ENCODE results near the gene MS4A2. TPM values are rescaled to one million over a fixed set of nuclear protein-coding genes. Genes with fewer than 3 reads are reported as not detected.

Gene MS4A2
- total RNA-seq, 6 donors from 2014 or later = 1.3 to 17.1 (median 4.8) TPM

- no peak for TF ChIP-seq CTCF (IDR thresholded peaks at IDR 0.05)
- no peak for TF ChIP-seq POLR2A (IDR thresholded peaks at IDR 0.05)
- TF ChIP-seq EP300 (IDR thresholded peaks at IDR 0.05) = no peak
- TF ChIP-seq POLR2AphosphoS5 (IDR thresholded peaks at IDR 0.05) = no peak
- 61 to 71% methylated on average over 2 of the region's 2 CpGs for WGBS, 2 donors
Measured at GRCh38 chr11:60085909-60086308, 2.6 kb upstream of the MS4A2 start.

GRCh38 chr11:60087239-60087638, 1.2 kb upstream of the MS4A2 start:
- TF ChIP-seq CTCF (IDR thresholded peaks at IDR 0.05) (no peak), POLR2AphosphoS5 (IDR thresholded peaks at IDR 0.05) (no peak), EP300 (IDR thresholded peaks at IDR 0.05) (no peak), POLR2A (IDR thresholded peaks at IDR 0.05) (no peak)
- ATAC-seq (ENCODE audit: low FRiP score in 2 of 2) = no peak

More at GRCh38 chr11:60085909-60086308, 2.6 kb upstream of the MS4A2 start:
- Histone ChIP-seq H3K36me3 (no peaks in the 10 kb centered on the region), H3K4me3 (no peak overlapping the region), H3K4me1 (no peaks in the 10 kb centered on the region), H3K27me3 (no peaks in the 10 kb centered on the region), H3K9me3 (no peaks in the 10 kb centered on the region), H3K27ac (no peak overlapping the region)
- ATAC-seq (ENCODE audit: low FRiP score in 2 of 2) = no peak
- DNase-seq = no peak

GRCh38 chr11:60095477-60096120, 7.1 kb downstream of the MS4A2 start:
- Histone ChIP-seq H3K36me3 (no peaks in the 10 kb centered on the region), H3K4me3 (no peak overlapping the region), H3K9me3 (no peaks in the 10 kb centered on the region), H3K27ac (no peak overlapping the region), H3K4me1 (no peaks in the 10 kb centered on the region), H3K27me3 (no peaks in the 10 kb centered on the region)
- ATAC-seq (ENCODE audit: low FRiP score in 2 of 2) = no peak
- no peak for TF ChIP-seq POLR2A (IDR thresholded peaks at IDR 0.05)
- no peak for TF ChIP-seq EP300 (IDR thresholded peaks at IDR 0.05)
- TF ChIP-seq CTCF (IDR thresholded peaks at IDR 0.05) = no peak
- no peak for TF ChIP-seq POLR2AphosphoS5 (IDR thresholded peaks at IDR 0.05)
- DNase-seq = no peak
- WGBS, 2 donors = 56 to 60% methylated on average over 4 of the region's 4 CpGs

More at GRCh38 chr11:60087239-60087638, 1.2 kb upstream of the MS4A2 start:
- no peak for DNase-seq
- Histone ChIP-seq H3K36me3 (no peaks in the 10 kb centered on the region), H3K9me3 (no peaks in the 10 kb centered on the region), H3K4me1 (no peaks in the 10 kb centered on the region), H3K27me3 (no peaks in the 10 kb centered on the region), H3K4me3 (no peak overlapping the region), H3K27ac (no peak overlapping the region)
- WGBS, 2 donors = 82 to 91% methylated on average over 1 of the region's 1 CpG

GRCh38 chr11:60097189-60097588, 8.7 kb downstream of the MS4A2 start:
- Histone ChIP-seq H3K27ac (no peak overlapping the region), H3K4me3 (no peak overlapping the region), H3K4me1 (no peaks in the 10 kb centered on the region), H3K27me3 (no peaks in the 10 kb centered on the region), H3K36me3 (no peaks in the 10 kb centered on the region), H3K9me3 (no peaks in the 10 kb centered on the region)
- 98 to 100% methylated on average over 1 of the region's 1 CpG for WGBS, 2 donors
- TF ChIP-seq CTCF (IDR thresholded peaks at IDR 0.05) (no peak), POLR2A (IDR thresholded peaks at IDR 0.05) (no peak), POLR2AphosphoS5 (IDR thresholded peaks at IDR 0.05) (no peak), EP300 (IDR thresholded peaks at IDR 0.05) (no peak)
- no peak for DNase-seq
- ATAC-seq (ENCODE audit: low FRiP score in 2 of 2) = no peak

GRCh38 chr11:60098508-60098907, 10.0 kb downstream of the MS4A2 start:
- Histone ChIP-seq H3K27me3 (no peaks in the 10 kb centered on the region), H3K27ac (no peak overlapping the region), H3K9me3 (no peaks in the 10 kb centered on the region), H3K4me1 (no peaks in the 10 kb centered on the region), H3K36me3 (no peaks in the 10 kb centered on the region), H3K4me3 (no peak overlapping the region)
- ATAC-seq (ENCODE audit: low FRiP score in 2 of 2) (no peak), DNase-seq (no peak)
- TF ChIP-seq CTCF (IDR thresholded peaks at IDR 0.05) (no peak), POLR2A (IDR thresholded peaks at IDR 0.05) (no peak), POLR2AphosphoS5 (IDR thresholded peaks at IDR 0.05) (no peak), EP300 (IDR thresholded peaks at IDR 0.05) (no peak)
